H1 (cell line): ENCODE results near the gene KANSL1. TPM values are rescaled to one million over a fixed set of nuclear protein-coding genes. Genes with fewer than 3 reads are reported as not detected.
"Not testable (repeated sequence)": the region's sequence is repeated elsewhere in the genome, so short reads cannot be mapped to it uniquely, and the experiment has no call there.

ENCODE experiments used
- CTCF ChIA-PET: fragments of 300-600 bp; sonication (Branson Sonifier 250); formaldehyde crosslinking; loops from one replicate; lab custom pipeline; 2021; ENCODE audit not compliant: partially characterized antibody; lab: Charles Lee
- POLR2A ChIA-PET: fragments of 300-600 bp; sonication (Branson Sonifier 250); formaldehyde crosslinking; loops from one replicate; lab custom pipeline; 2021; ENCODE audit warnings: inconsistent platforms; ENCODE audit not compliant: partially characterized antibody; lab: Charles Lee
- DNase-seq, 2 experiments: peaks; one replicate each; pipeline versions ENCODE4 v3.0.0 to v3.0.0-alpha.2; 2010 to 2022; ENCODE audit warnings: low spot score in 2 of 2, low read depth in 1 of 2, mixed read lengths in 1 of 2
- FAIRE-seq: peaks from 2 replicates; lab custom pipeline; 2011; peaks lifted over from hg19 to GRCh38; lab: Jason Lieb, UNC
- H2AFZ ChIP-seq: 2 replicates; pipeline ENCODE4 v1.8.1; 2012; ENCODE audit warnings: low read length, inconsistent platforms
- H2AK5ac ChIP-seq: 2 replicates; pipeline ENCODE4 v1.6.1; 2013; ENCODE audit warnings: low read depth, low read length
- H2BK120ac ChIP-seq: replicated peaks from 2 replicates; pipeline ENCODE3; 2013; ENCODE audit warnings: low read depth, low read length, inconsistent platforms
- H2BK12ac ChIP-seq: 2 replicates; pipeline ENCODE4 v1.6.1; 2013; ENCODE audit warnings: low read depth, low read length
- H2BK15ac ChIP-seq: 2 replicates; pipeline ENCODE4 v1.6.1; 2013; ENCODE audit warnings: low read length
- H2BK20ac ChIP-seq: 2 replicates; pipeline ENCODE4 v1.6.1; 2013; ENCODE audit warnings: low read length
- H2BK5ac ChIP-seq: 2 replicates; pipeline ENCODE4 v1.6.1; 2013; ENCODE audit warnings: low read depth, low read length
- H3K14ac ChIP-seq: 2 replicates; pipeline ENCODE4 v1.6.1; 2013; ENCODE audit warnings: inconsistent platforms; ENCODE audit not compliant: insufficient read length
- H3K18ac ChIP-seq: 2 replicates; pipeline ENCODE4 v1.6.1; 2013; ENCODE audit warnings: low read length; ENCODE audit errors: extremely low read depth
- H3K23ac ChIP-seq: 2 replicates; pipeline ENCODE4 v1.6.1; 2013; ENCODE audit warnings: inconsistent platforms; ENCODE audit not compliant: insufficient read length
- H3K23me2 ChIP-seq: 2 replicates; pipeline ENCODE4 v1.6.1; 2013; ENCODE audit warnings: low read depth, low read length
- H3K27ac ChIP-seq: 2 replicates; pipeline ENCODE4 v1.6.1; 2011; ENCODE audit warnings: low read depth, low read length, inconsistent platforms
- H3K27me3 ChIP-seq, 4 experiments: replicated peaks in 1 of 4; 1 replicate in 1 of 4; 2 replicates in 3 of 4; pipeline versions ENCODE4 v1.6.1 to v1.8.1; 2011 to 2013; ENCODE audit warnings: low read length in 3 of 4, mild to moderate bottlenecking in 3 of 4, inconsistent platforms in 2 of 4, mixed read lengths in 2 of 4, moderate library complexity in 1 of 4; ENCODE audit not compliant: control insufficient read depth in 3 of 4, insufficient read depth in 3 of 4; ENCODE audit errors: extremely low read depth in 1 of 4
- H3K36me3 ChIP-seq, 4 experiments: 2 replicates each; pipeline versions ENCODE4 v1.6.1 to v1.8.1; 2011 to 2013; ENCODE audit warnings: mild to moderate bottlenecking in 4 of 4, low read length in 3 of 4, moderate library complexity in 2 of 4, control low read depth in 1 of 4, inconsistent platforms in 1 of 4; ENCODE audit not compliant: insufficient read depth in 4 of 4, control insufficient read depth in 2 of 4
- H3K4ac ChIP-seq: replicated peaks from 2 replicates; pipeline ENCODE3; 2013; ENCODE audit warnings: low read length, low read depth, mixed read lengths, inconsistent platforms; ENCODE audit not compliant: insufficient read length
- H3K4me1 ChIP-seq, 4 experiments: replicated peaks in 1 of 4; 1 replicate in 1 of 4; 2 replicates in 3 of 4; pipeline versions ENCODE4 v1.6.1 to v1.8.1; 2011 to 2013; ENCODE audit warnings: low read length in 3 of 4, inconsistent platforms in 2 of 4, mixed read lengths in 1 of 4; ENCODE audit not compliant: insufficient read depth in 4 of 4, control insufficient read depth in 3 of 4
- H3K4me2 ChIP-seq, 2 experiments: 2 replicates each; pipeline versions ENCODE4 v1.6.1 to v1.8.1; 2011 to 2013; ENCODE audit warnings: low read depth in 2 of 2, low read length in 2 of 2, control low read depth in 1 of 2, inconsistent platforms in 1 of 2, mild to moderate bottlenecking in 1 of 2; ENCODE audit not compliant: insufficient read depth in 1 of 2
- H3K4me3 ChIP-seq, 4 experiments: fragments of 200-600, 300-600 bp in 1 of 4; sonication (generic), shearing (Covaris generic), sonication (Bioruptor Twin) in 1 of 4; 2 replicates each; pipeline versions ENCODE4 v1.5.1 to v1.8.1; 2011 to 2016; ENCODE audit warnings: low read length in 4 of 4, low read depth in 3 of 4, control low read depth in 2 of 4, inconsistent platforms in 2 of 4, mild to moderate bottlenecking in 2 of 4, mixed read lengths in 1 of 4, moderate library complexity in 1 of 4; ENCODE audit not compliant: insufficient read depth in 2 of 4; ENCODE audit errors: extremely low read depth in 1 of 4
- H3K56ac ChIP-seq: replicated peaks from 2 replicates; pipeline ENCODE3; 2013; ENCODE audit warnings: low read depth, mild to moderate bottlenecking, mixed read lengths, low read length, inconsistent platforms; ENCODE audit not compliant: insufficient read length
- H3K79me1 ChIP-seq: 2 replicates; pipeline ENCODE4 v1.6.1; 2013; ENCODE audit warnings: low read depth, low read length, control low read depth
- H3K79me2 ChIP-seq, 2 experiments: 2 replicates each; pipeline versions ENCODE4 v1.6.1 to v1.8.1; 2012 to 2013; ENCODE audit warnings: low read length in 2 of 2, mild to moderate bottlenecking in 2 of 2, inconsistent platforms in 1 of 2; ENCODE audit not compliant: insufficient read depth in 2 of 2, control insufficient read depth in 1 of 2
- H3K9ac ChIP-seq, 4 experiments: replicated peaks in 1 of 4; 1 replicate in 1 of 4; 2 replicates in 3 of 4; pipeline versions ENCODE4 v1.6.1 to v1.8.1; 2011 to 2013; ENCODE audit warnings: low read depth in 3 of 4, low read length in 3 of 4, control low read depth in 2 of 4, mild to moderate bottlenecking in 2 of 4, moderate library complexity in 2 of 4, inconsistent platforms in 1 of 4; ENCODE audit errors: extremely low read depth in 1 of 4
- H3K9me3 ChIP-seq, 2 experiments: 2 replicates each; pipeline versions ENCODE4 v1.6.1 to v1.8.1; 2012 to 2013; ENCODE audit warnings: mild to moderate bottlenecking in 2 of 2, moderate library complexity in 2 of 2, control low read depth in 1 of 2, inconsistent platforms in 1 of 2, low read depth in 1 of 2, low read length in 1 of 2, mixed read lengths in 1 of 2; ENCODE audit not compliant: insufficient read depth in 2 of 2
- H4K20me1 ChIP-seq, 2 experiments: replicated peaks in 1 of 2; 2 replicates each; pipeline versions ENCODE3 to v1.8.1; 2011 to 2013; ENCODE audit warnings: inconsistent platforms in 2 of 2, low read length in 2 of 2, mild to moderate bottlenecking in 1 of 2; ENCODE audit not compliant: insufficient read depth in 2 of 2, control insufficient read depth in 1 of 2
- H4K5ac ChIP-seq: 2 replicates; pipeline ENCODE4 v1.6.1; 2013; ENCODE audit warnings: low read length, low read depth, mixed read lengths, inconsistent platforms; ENCODE audit not compliant: insufficient read length
- H4K8ac ChIP-seq: 2 replicates; pipeline ENCODE4 v1.8.0; 2013; ENCODE audit warnings: mild to moderate bottlenecking, moderate library complexity, low read length, inconsistent platforms; ENCODE audit not compliant: insufficient read depth; ENCODE audit errors: extremely low read depth
- H4K91ac ChIP-seq: replicated peaks from 2 replicates; pipeline ENCODE3; 2013; ENCODE audit warnings: low read length, mixed read lengths, inconsistent platforms; ENCODE audit not compliant: insufficient read length
- POLR2A ChIP-seq, 2 experiments: IDR thresholded peaks; 1 replicate in 1 of 2; 2 replicates in 1 of 2; pipeline ENCODE4 v1.6.1; 2011; ENCODE audit warnings: low read depth in 2 of 2, low read length in 2 of 2, mild to moderate bottlenecking in 2 of 2; ENCODE audit errors: control extremely low read depth in 1 of 2
- WGBS, 2 experiments: shearing (Covaris generic) in 1 of 2; methylation state at CpG; one replicate each; pipeline versions ENCODE4 v1.1.6 to v1.1.7; 2013 to 2015; ENCODE audit warnings: low lambda C conversion rate in 2 of 2, mixed read lengths in 2 of 2, inconsistent platforms in 1 of 2, low coverage in 1 of 2, missing lambda C conversion rate in 1 of 2; ENCODE audit not compliant: insufficient replicate concordance in 2 of 2, insufficient coverage in 1 of 2, insufficient read length in 1 of 2; ENCODE audit errors: extremely low coverage in 1 of 2, missing lambda C conversion rate in 1 of 2; 5-methylcytosine and 5-hydroxymethylcytosine counted together
- polyA plus RNA-seq, 7 experiments: library from polyadenylated mRNA; depleted of rRNA in 3 of 7; stranded (reverse) in 5 of 7; unstranded in 2 of 7; fragments of >200 nt in 5 of 7; fragments of 200-250 nt in 2 of 7; gene quantifications; 1 replicate in 5 of 7; 2 replicates in 1 of 7; 4 replicates in 1 of 7; pipeline versions ENCODE4 v1.2.1 to v1.2.3, GENCODE V29; 2011 to 2013; ENCODE audit warnings: missing spikeins in 2 of 7, mixed read lengths in 2 of 7
- total RNA-seq: library from RNA; stranded (reverse); fragmentation: NEBNext Ultra II Directional; extraction: Animal tissue kit (Norgen Biotek cat#: 25700); gene quantifications from 2 replicates; pipeline ENCODE4 v1.2.1, GENCODE V29; 2021

Gene KANSL1
- total and polyA plus RNA-seq, 2 of the 8 experiments (the other 6 are each of a cell fraction or from before 2014, with no cell fraction given): 34.0 to 128 TPM

GRCh38 chr17:46181316-46181715 is 11.9 kb downstream of the KANSL1 start:
- not testable (repeated sequence) for H4K91ac ChIP-seq, H3K4ac ChIP-seq, H2BK15ac ChIP-seq, H4K8ac ChIP-seq, H3K18ac ChIP-seq, H4K5ac ChIP-seq, H3K79me1 ChIP-seq, H3K36me3 ChIP-seq, H3K9ac ChIP-seq, H3K56ac ChIP-seq, H3K27ac ChIP-seq, H3K4me3 ChIP-seq, H3K23me2 ChIP-seq, H3K14ac ChIP-seq, H2AFZ ChIP-seq, H3K9me3 ChIP-seq, H3K23ac ChIP-seq, H2BK12ac ChIP-seq, H2BK20ac ChIP-seq, H2BK5ac ChIP-seq, H2AK5ac ChIP-seq, DNase-seq, H3K27me3 ChIP-seq, FAIRE-seq, H2BK120ac ChIP-seq
- 0 out of 3 replicates have a peak, but pooled peaks of 1 of the 2 experiments have one; percentile 17 for TF ChIP-seq POLR2A (IDR thresholded peaks at IDR 0.05; ENCODE audit: control extremely low read depth in 1 of 2, low read depth in 2 of 2, low read length in 2 of 2)
- Histone ChIP-seq H4K20me1 (peaks cover 50 to 74% of the 10 kb centered on the region in 2 experiments), H3K79me2 (peaks cover 95 to 100% of the 10 kb centered on the region in 2 experiments), H3K4me1 (peaks cover 15 to 46% (median 33%) of the 10 kb centered on the region in 4 experiments), H3K4me2 (peak overlapping the region in 1 of 2 experiments; percentile 6; a peak in 1 of 4 replicates)
- 88% methylated on average over 14 of the region's 14 CpGs; no CpG with 5 or more reads in 1 of the 2 experiments for WGBS, 2 experiments
- ChIA-PET CTCF (interaction anchor here (0.6 to 2.0 kb wide), 7 partner anchors 11 to 518 kb away, joined by 3 to 6 read pairs (median 3); partner anchors contain the start of gene KANSL1), POLR2A (interaction anchor here (0.7 to 13.6 kb wide), 4 partner anchors 8 to 47 kb away, joined by 3 to 208 read pairs (median 22); partner anchors contain the start of gene KANSL1)
